NB4 (cell line): ENCODE data around the gene LMOD1.

ENCODE experiments used
- MYC ChIP-seq: IDR thresholded peaks from 2 replicates; pipeline ENCODE4 v1.6.1; 2011; ENCODE audit warnings: low read depth, low read length
- POLR2A ChIP-seq: IDR thresholded peaks from 2 replicates; pipeline ENCODE4 v1.6.1; 2011; ENCODE audit warnings: mild to moderate bottlenecking; ENCODE audit not compliant: insufficient read length; ENCODE audit errors: extremely low read depth
- TF ChIP-seq, protein P1 (sequence below): IDR thresholded peaks from one replicate; pipeline ENCODE4 v1.5.1; 2012; ENCODE audit warnings: low read depth, low read length
- TF ChIP-seq, protein P2 (sequence below): IDR thresholded peaks from 2 replicates; pipeline ENCODE4 v1.6.1; 2011; ENCODE audit warnings: low read depth, low read length

DNA sequence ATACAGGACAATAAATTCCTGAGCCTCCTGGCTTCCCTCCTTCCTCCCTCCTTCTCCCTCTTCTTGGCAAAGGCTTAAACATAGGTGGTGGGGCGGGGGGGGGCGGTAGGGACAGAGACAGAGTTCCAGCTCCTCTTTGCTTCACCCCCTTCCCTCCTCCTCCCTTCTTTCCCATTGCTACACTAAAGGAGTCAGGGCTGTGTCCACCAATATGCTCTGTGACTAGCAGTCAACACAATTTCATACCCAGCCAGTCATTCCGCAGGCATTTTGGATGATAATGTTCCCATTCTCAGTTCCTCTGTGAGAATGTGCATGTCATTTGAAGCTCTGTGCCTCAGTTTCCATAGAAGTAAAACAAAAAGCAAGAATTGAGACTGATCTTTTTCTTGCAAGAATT is 1.7 kb downstream of the LMOD1 start:
- no peak for TF ChIP-seq MYC
- no peak for TF ChIP-seq POLR2A
- TF ChIP-seq, protein P1, sequence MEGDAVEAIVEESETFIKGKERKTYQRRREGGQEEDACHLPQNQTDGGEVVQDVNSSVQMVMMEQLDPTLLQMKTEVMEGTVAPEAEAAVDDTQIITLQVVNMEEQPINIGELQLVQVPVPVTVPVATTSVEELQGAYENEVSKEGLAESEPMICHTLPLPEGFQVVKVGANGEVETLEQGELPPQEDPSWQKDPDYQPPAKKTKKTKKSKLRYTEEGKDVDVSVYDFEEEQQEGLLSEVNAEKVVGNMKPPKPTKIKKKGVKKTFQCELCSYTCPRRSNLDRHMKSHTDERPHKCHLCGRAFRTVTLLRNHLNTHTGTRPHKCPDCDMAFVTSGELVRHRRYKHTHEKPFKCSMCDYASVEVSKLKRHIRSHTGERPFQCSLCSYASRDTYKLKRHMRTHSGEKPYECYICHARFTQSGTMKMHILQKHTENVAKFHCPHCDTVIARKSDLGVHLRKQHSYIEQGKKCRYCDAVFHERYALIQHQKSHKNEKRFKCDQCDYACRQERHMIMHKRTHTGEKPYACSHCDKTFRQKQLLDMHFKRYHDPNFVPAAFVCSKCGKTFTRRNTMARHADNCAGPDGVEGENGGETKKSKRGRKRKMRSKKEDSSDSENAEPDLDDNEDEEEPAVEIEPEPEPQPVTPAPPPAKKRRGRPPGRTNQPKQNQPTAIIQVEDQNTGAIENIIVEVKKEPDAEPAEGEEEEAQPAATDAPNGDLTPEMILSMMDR, result no peak
- TF ChIP-seq, protein P2, sequence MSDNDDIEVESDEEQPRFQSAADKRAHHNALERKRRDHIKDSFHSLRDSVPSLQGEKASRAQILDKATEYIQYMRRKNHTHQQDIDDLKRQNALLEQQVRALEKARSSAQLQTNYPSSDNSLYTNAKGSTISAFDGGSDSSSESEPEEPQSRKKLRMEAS, result no peak
